Tibial artery (tissue), 4 donors: ENCODE data around the gene SUMO3.
A peak's percentile ranks its signal among the peaks of the same experiment; 100 is the strongest.

ENCODE experiments used
- DNase-seq, 2 donors: peaks; one replicate each; pipeline ENCODE4 v3.0.0-alpha.2; 2019
- H3K27ac ChIP-seq, 2 donors: fragments of 200-600 bp; sonication (generic) in 1 of 2; 1 replicate in 1 of 2; 2 replicates in 1 of 2; pipeline ENCODE4 v1.5.1; 2018 to 2019; ENCODE audit warnings: mild to moderate bottlenecking in 1 of 2
- H3K27me3 ChIP-seq, 2 donors: fragments of 200-600 bp; sonication (generic) in 1 of 2; one replicate each; pipeline versions ENCODE4 v1.5.1 to v1.6.0; 2016 to 2019
- H3K36me3 ChIP-seq, 3 donors: fragments of 200-600 bp; sonication (generic) in 2 of 3; one replicate each; pipeline ENCODE4 v1.5.1; 2016 to 2019; ENCODE audit warnings: mild to moderate bottlenecking in 2 of 3
- H3K4me1 ChIP-seq, 4 donors: fragments of 200-600 bp; sonication (generic) in 2 of 4; 1 replicate in 3 of 4; 2 replicates in 1 of 4; pipeline ENCODE4 v1.5.1; 2016 to 2019
- H3K4me3 ChIP-seq, 2 donors: fragments of 200-600 bp; sonication (generic) in 1 of 2; 1 replicate in 1 of 2; 2 replicates in 1 of 2; pipeline ENCODE4 v1.5.1; 2018 to 2019; ENCODE audit warnings: mild to moderate bottlenecking in 2 of 2
- H3K9me3 ChIP-seq, 3 donors: fragments of 200-600 bp; sonication (generic) in 1 of 3; one replicate each; pipeline ENCODE4 v1.5.1; 2016 to 2019
- intact Hi-C: fragments of 100-400 bp; cut with DNase I; formaldehyde crosslinking; loops from one replicate; pipeline ENCODE4 v1.15.0; 2023; ENCODE audit warnings: low total_unique reads
- TF ChIP-seq, protein P1 (sequence below), 2 experiments: fragments of 200-600 bp in 1 of 2; fragments of 450-650 bp in 1 of 2; IDR thresholded peaks; one replicate each; pipeline ENCODE4 v1.5.1; 2017 to 2019; ENCODE audit warnings: antibody characterized with exemption in 2 of 2, mild to moderate bottlenecking in 1 of 2, moderate library complexity in 1 of 2

The SUMO3 gene

DNA sequence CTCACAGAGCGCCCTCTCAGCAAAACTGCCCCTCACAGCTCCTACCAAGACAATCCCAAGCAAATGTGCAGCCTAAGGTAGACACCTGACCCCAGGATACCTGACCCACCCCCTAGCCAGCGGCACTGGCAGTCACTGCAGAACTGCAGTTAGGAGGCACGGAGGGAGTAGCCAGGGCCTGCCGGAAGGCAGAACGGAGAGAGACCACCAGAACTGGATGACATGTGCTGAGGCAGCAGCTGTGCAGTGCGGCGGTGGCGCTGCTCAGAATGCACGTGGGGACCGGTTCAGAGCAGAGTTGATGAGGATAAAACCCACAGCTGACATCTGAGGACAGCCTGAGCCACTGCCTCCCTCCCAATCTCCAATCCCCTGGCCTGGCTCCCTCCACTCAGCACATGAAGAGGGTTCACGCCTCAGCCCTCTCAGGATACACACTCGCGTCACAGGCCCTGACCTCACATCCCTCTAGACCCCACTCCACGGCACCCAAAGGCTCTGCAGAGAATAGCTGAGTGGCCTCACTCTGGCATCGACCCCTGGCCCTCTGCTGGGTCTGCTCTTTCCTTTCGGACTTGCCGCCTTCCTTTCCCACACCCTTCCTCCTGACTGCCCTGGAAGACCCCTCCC, 45.9 kb downstream of the SUMO3 start:
- H3K4me3 ChIP-seq, result no peak overlapping the region
- intact Hi-C loops, result no loop called here
- H3K36me3 ChIP-seq, result peaks cover 70 to 86% (median 81%) of the 10 kb centered on the region in 3 donors
- H3K27me3 ChIP-seq, result no peaks in the 10 kb centered on the region
- peak in 1 of 2 donors; percentile 50 for DNase-seq
- no peaks in the 10 kb centered on the region for H3K4me1 ChIP-seq
- no peak overlapping the region for H3K27ac ChIP-seq
- TF ChIP-seq, protein P1, sequence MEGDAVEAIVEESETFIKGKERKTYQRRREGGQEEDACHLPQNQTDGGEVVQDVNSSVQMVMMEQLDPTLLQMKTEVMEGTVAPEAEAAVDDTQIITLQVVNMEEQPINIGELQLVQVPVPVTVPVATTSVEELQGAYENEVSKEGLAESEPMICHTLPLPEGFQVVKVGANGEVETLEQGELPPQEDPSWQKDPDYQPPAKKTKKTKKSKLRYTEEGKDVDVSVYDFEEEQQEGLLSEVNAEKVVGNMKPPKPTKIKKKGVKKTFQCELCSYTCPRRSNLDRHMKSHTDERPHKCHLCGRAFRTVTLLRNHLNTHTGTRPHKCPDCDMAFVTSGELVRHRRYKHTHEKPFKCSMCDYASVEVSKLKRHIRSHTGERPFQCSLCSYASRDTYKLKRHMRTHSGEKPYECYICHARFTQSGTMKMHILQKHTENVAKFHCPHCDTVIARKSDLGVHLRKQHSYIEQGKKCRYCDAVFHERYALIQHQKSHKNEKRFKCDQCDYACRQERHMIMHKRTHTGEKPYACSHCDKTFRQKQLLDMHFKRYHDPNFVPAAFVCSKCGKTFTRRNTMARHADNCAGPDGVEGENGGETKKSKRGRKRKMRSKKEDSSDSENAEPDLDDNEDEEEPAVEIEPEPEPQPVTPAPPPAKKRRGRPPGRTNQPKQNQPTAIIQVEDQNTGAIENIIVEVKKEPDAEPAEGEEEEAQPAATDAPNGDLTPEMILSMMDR (IDR thresholded peaks at IDR 0.05), result no peak
- no peaks in the 10 kb centered on the region for H3K9me3 ChIP-seq

DNA sequence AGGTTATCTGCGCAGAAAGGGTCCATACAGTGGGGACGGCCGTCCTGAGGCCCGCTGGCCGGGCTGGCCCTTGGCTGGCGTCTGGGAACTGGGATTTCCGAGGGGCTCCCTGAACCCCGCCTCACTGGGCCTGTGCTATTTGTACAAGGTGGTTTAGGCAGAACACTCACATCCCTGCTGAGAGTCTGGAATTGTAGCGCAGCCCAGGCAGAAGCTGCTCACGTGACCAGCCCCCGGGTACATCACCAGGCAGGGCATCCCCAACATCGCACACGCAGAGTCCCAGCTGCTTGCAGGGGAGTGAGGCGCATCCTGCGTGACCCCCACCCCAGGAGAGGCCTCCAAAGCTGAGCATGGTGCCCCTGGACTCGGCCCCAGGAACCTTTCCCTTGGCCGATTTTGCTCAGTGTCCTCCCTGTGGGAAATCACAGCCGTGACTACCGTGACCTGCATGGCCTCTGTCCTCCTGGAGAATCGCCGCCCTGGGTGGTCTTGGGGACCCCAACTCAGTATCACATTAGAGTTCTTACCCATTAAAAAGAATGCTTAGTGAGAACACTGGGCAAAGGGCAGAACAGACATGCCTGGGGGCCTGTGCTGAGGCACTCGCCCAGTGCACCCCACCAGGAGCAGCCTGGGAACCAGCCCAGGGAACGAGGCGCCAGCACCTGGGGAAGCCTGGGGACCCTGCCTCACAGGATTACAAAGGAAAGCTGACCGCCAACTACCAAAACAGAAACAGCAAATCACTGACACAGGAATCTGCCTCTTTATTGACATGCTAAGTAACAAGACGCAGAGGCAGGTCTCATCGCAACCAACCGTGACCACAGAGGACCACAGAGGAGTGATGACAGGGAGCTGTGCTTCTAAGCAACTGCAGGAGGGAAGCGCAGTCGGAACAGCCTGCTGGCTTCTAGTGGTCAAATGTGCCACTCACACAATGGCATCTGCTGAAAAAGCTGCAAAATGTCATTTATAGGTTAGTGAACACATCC, 49.7 kb downstream of the SUMO3 start:
- Histone ChIP-seq H3K27ac (no peak overlapping the region), H3K4me1 (peaks cover 0 to 7% (median 0%) of the 10 kb centered on the region in 4 donors), H3K4me3 (no peak overlapping the region), H3K27me3 (no peaks in the 10 kb centered on the region), H3K9me3 (no peaks in the 10 kb centered on the region), H3K36me3 (peaks cover 32 to 54% (median 44%) of the 10 kb centered on the region in 3 donors)
- no peak for DNase-seq
- TF ChIP-seq, protein P1 (IDR thresholded peaks at IDR 0.05), result no peak
- intact Hi-C loops, result no loop called here

DNA sequence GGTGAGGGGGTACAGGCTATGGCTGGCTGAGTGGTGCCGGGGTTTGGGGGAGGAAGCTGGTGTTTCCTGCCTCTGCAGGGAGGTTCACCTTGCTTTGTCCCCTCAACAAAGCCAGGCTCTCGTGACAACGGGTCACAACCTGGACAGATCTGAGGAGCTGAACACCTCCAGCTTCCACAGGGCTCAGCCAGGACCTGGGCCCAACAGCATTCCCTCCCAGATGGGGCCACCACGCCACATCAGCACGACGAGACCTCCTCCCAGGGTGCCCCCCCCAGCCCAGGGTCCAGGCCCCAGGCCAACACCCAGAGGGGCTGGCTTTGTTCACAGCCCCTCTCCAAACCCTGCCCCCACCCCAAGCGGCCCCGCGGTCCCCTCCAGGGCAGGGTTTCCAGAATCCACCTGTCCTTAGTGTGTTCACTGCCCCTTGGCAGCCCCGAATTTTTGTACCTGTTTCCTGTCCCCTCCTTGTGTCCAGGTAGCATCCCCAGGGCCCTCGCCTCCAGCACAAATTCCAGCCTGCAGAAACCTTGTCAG, 51.0 kb downstream of the SUMO3 start:
- Histone ChIP-seq H3K27me3 (no peaks in the 10 kb centered on the region), H3K4me3 (no peak overlapping the region), H3K27ac (no peak overlapping the region), H3K4me1 (peaks cover 0 to 7% (median 0%) of the 10 kb centered on the region in 4 donors), H3K9me3 (no peaks in the 10 kb centered on the region), H3K36me3 (peaks cover 23 to 41% (median 33%) of the 10 kb centered on the region in 3 donors)
- no peak for DNase-seq
- TF ChIP-seq, protein P1 (IDR thresholded peaks at IDR 0.05), result no peak
- intact Hi-C loops, result no loop called here

DNA sequence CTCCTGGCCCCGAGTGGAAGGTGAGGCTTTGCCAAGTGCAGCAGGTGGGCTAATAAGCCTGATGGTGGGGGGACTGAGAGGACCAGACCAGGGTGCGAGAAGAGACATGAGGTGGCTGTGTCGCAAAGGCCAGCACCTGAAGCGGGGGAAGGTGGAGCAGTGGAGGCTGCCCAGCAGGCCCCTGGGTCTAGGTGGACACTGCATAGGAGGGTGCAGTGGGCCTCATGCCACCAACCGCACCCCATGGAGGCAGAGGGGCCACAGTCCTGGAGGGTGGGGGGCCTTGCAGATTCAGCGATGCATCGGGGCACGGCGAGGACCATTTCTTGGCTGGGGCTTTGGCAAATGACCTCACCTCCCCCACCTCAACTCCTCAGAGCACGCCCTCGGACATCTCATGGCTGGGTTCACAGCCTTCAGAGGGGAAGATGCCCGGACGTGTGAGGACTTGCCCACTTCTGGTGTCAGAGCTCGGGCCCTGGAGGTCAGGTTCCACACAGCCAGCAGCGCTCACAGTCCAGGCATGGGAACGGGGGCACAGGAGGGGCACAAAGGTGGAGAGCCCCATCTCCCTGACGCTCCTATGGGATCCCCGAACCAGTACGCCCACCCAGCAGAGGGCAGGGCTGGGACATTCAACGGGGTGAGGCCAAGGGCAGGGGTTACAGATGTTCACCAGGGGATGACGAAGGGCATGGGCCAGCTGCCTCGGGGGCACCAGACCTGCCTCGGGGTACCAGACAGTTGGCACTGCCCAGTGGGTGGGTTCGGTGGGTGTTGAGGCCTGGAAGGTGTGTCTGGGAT, 51.6 kb downstream of the SUMO3 start:
- intact Hi-C loops, result no loop called here
- DNase-seq, result no peak
- Histone ChIP-seq H3K4me3 (no peak overlapping the region), H3K36me3 (peaks cover 18 to 35% (median 26%) of the 10 kb centered on the region in 3 donors), H3K27me3 (no peaks in the 10 kb centered on the region), H3K27ac (no peak overlapping the region), H3K4me1 (peaks cover 0 to 7% (median 0%) of the 10 kb centered on the region in 4 donors), H3K9me3 (no peaks in the 10 kb centered on the region)
- TF ChIP-seq, protein P1 (IDR thresholded peaks at IDR 0.05), result no peak
